ENCODE results near the gene SLC16A3.

DNA sequence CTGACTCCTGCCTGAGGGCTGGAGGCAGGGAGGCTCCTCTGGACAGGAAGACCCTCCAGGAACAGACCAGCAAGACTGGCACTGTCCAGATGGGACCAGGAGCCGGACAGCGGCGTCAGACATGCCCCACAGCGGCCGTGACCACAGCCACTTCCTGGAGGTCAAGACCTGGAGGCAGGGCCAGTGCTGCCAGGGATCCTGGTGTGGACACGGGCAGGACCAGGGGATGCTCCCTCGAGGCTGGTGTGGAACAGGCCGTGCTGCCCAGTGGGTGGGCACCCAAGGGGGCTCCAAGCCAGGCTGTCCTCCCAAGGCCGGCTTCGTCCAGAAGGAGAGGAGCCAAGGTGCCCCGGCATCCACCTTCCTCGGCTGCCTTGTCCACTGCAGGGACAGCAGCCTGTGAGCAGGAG is 11.7 kb upstream of the SLC16A3 start:
- TF ChIP-seq, protein P1, sequence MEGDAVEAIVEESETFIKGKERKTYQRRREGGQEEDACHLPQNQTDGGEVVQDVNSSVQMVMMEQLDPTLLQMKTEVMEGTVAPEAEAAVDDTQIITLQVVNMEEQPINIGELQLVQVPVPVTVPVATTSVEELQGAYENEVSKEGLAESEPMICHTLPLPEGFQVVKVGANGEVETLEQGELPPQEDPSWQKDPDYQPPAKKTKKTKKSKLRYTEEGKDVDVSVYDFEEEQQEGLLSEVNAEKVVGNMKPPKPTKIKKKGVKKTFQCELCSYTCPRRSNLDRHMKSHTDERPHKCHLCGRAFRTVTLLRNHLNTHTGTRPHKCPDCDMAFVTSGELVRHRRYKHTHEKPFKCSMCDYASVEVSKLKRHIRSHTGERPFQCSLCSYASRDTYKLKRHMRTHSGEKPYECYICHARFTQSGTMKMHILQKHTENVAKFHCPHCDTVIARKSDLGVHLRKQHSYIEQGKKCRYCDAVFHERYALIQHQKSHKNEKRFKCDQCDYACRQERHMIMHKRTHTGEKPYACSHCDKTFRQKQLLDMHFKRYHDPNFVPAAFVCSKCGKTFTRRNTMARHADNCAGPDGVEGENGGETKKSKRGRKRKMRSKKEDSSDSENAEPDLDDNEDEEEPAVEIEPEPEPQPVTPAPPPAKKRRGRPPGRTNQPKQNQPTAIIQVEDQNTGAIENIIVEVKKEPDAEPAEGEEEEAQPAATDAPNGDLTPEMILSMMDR (conservative IDR thresholded peaks at IDR 0.05; ENCODE audit: low read length), result no peak
- no peak for TF ChIP-seq EZH2phosphoT487 (IDR thresholded peaks at IDR 0.05; ENCODE audit: borderline replicate concordance)
